Hair follicular keratinocyte (primary cell): ENCODE measurements around the gene POU3F2. TPM values are rescaled to one million over a fixed set of nuclear protein-coding genes. Genes with fewer than 3 reads are reported as not detected.

Experiments
- total RNA-seq: library from RNA; depleted of rRNA; stranded (reverse); fragments of >200 nt; gene quantifications from 2 replicates; pipeline ENCODE4 v1.2.3, GENCODE V29; 2015

POU3F2 gene
- not detected in 2 replicates for total RNA-seq

DNA sequence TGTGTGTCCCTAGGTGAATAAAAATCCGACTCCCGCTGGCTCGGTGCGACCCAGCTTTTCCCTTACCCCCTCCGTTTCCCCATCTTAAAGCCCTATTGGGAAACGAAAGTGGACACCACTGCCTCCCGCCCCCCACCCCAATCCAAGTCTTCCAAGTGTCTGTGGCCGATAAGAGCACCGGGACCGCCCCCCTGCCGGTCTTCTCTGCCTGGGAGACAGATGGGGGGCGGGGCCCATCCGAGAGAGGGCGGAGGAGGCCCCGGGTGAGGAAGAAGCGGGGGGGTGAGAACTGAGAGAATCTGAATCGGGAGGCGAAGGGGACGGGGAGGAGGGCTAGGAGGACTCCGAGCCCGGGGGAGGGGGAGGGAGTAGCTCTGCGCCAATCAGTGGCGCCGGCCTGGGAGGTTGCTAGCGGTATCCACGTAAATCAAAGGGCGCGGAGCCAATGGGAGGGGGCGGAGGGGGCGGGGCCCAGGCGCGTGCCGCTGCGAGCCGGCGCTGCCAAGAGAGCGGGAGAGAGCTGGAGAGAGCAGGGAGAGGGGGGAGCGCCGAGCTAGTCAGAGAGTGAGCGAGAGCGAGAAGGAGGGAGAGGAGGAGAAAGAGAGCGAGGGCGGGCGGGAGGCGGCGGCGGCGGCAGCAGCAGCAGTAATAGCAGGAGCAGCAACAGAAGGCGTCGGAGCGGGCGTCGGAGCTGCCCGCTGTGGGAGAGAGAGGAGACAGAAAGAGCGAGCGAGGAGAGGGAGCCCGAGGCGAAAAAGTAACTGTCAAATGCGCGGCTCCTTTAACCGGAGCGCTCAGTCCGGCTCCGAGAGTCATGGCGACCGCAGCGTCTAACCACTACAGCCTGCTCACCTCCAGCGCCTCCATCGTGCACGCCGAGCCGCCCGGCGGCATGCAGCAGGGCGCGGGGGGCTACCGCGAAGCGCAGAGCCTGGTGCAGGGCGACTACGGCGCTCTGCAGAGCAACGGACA is at the start of gene POU3F2:
Gene POU3F2, plus strand, starts transcription at position 515 of the 972 bp plus-strand sequence. Its CDS starts 300 bp downstream, at position 815.

Other genes starting within 250 kb of the POU3F2 start
- 9.7 and 15.5 TPM in 2 replicates for gene FBXL4, start 113.4 kb downstream of the POU3F2 start, total RNA-seq